ENCODE data around the gene SPTBN5. TPM values are rescaled to one million over a fixed set of nuclear protein-coding genes. Genes with fewer than 3 reads are reported as not detected.

SPTBN5 gene
- total RNA-seq, 1 donor, result 0.31 TPM

DNA sequence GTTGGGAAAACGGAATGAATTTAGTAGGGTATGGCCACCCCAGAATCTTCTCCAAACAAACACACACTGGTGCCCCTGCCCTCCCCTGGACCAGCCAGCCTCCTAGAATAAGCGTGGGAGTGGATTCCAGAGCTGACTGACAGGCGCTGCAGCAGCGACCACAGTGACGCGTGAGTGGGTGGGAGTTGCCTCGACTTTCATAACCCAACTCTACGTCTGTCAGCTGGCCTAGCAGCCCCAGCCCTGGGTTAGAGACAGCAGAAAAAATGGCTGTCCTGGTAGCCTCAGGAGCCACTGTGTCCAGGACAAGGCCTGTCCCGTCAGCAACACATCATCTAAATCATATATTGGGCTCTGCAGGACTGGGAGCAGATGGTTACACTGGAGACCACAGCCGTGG lies 45.2 kb downstream of the SPTBN5 start:
- H3K4me1 ChIP-seq (ENCODE audit: insufficient read depth, low read length), result no peaks in the 10 kb centered on the region
- H3K4me3 ChIP-seq (ENCODE audit: low read length), result no peak overlapping the region
- no peaks in the 10 kb centered on the region for H3K9me3 ChIP-seq (ENCODE audit: low read depth, low read length)
- H3K27me3 ChIP-seq (ENCODE audit: insufficient read depth, low read length), result no peaks in the 10 kb centered on the region

DNA sequence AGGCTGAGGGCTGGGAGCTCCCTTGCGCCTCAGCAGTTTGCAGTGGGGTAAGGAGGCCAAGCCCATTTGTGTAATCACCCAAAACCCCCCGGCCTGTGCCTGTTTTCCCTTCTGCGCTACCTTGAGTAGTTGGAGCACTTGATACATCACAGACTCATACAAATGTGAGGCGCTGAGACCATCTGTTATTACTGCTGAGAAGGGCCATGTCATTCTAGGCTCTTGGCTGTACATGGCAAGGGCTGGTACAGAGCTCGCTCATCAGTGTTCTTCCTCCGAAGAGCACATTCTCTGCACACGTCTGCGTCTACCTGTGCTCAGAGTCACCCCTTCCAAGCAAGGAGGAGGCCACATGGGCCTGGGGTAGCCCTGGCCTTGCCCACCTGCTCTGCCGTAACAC lies 45.9 kb downstream of the SPTBN5 start:
- Histone ChIP-seq H3K4me1 (ENCODE audit: insufficient read depth, low read length) (no peaks in the 10 kb centered on the region), H3K4me3 (ENCODE audit: low read length) (no peak overlapping the region), H3K9me3 (ENCODE audit: low read depth, low read length) (no peaks in the 10 kb centered on the region), H3K27me3 (ENCODE audit: insufficient read depth, low read length) (no peaks in the 10 kb centered on the region)

- H3K9me3 ChIP-seq (ENCODE audit: low read depth, low read length), result no peaks in the 10 kb centered on the region
Measured at GRCh38 chr15:41847206-41847605, 46.6 kb downstream of the SPTBN5 start.

GRCh38 chr15:41844814-41845213 lies 49.0 kb downstream of the SPTBN5 start:
- Histone ChIP-seq H3K4me3 (ENCODE audit: low read length) (no peak overlapping the region), H3K4me1 (ENCODE audit: insufficient read depth, low read length) (no peaks in the 10 kb centered on the region), H3K27me3 (ENCODE audit: insufficient read depth, low read length) (no peaks in the 10 kb centered on the region), H3K9me3 (ENCODE audit: low read depth, low read length) (no peaks in the 10 kb centered on the region)

More at GRCh38 chr15:41847206-41847605, 46.6 kb downstream of the SPTBN5 start:
- no peaks in the 10 kb centered on the region for H3K27me3 ChIP-seq (ENCODE audit: insufficient read depth, low read length)
- H3K4me3 ChIP-seq (ENCODE audit: low read length), result no peak overlapping the region
- H3K4me1 ChIP-seq (ENCODE audit: insufficient read depth, low read length), result no peaks in the 10 kb centered on the region

DNA sequence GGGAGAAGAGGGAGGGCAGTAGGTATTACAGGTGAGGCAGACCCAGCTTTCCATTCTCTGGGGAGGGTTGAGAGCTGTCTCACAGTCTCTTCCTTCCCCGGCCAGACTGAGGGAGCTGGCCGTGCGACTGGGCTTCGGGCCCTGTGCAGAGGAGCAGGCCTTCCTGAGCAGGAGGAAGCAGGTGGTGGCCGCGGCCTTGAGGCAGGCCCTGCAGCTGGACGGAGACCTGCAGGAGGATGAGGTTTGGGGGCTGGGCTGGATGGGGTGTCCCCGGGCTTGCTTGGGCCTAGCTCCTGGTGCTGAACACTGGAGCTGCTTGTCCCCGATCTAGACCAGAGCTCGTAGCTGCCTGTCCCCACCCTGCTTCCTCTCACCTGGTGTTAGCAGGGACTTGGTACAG lies 50.3 kb downstream of the SPTBN5 start:
- Histone ChIP-seq H3K9me3 (ENCODE audit: low read depth, low read length) (no peaks in the 10 kb centered on the region), H3K4me3 (ENCODE audit: low read length) (no peak overlapping the region), H3K4me1 (ENCODE audit: insufficient read depth, low read length) (no peaks in the 10 kb centered on the region), H3K27me3 (ENCODE audit: insufficient read depth, low read length) (no peaks in the 10 kb centered on the region)

GRCh38 chr15:41842229-41842628 lies 51.6 kb downstream of the SPTBN5 start:
- Histone ChIP-seq H3K27me3 (ENCODE audit: insufficient read depth, low read length) (no peaks in the 10 kb centered on the region), H3K4me1 (ENCODE audit: insufficient read depth, low read length) (no peaks in the 10 kb centered on the region), H3K4me3 (ENCODE audit: low read length) (no peak overlapping the region), H3K9me3 (ENCODE audit: low read depth, low read length) (no peaks in the 10 kb centered on the region)

GRCh38 chr15:41841131-41841530 lies 52.7 kb downstream of the SPTBN5 start:
- H3K27me3 ChIP-seq (ENCODE audit: insufficient read depth, low read length), result no peaks in the 10 kb centered on the region

DNA sequence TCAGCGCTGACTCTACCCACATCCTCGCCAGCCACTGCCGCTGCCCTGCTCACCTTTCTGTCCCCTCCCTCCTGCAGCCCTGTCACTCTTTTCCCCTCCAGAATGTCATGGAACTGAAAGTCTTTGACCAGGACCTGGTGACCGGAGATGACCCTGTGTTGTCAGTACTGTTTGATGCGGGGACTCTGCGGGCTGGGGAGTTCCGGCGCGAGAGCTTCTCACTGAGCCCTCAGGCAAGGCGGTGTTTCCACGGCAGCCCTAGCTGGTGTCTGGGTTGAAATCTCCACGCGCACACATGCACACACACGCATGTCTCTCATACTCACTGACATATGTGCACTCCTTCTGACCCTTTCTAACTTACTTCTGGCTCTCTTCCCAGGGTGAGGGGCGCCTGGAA lies 53.2 kb downstream of the SPTBN5 start:
- Histone ChIP-seq H3K4me1 (ENCODE audit: insufficient read depth, low read length) (no peaks in the 10 kb centered on the region), H3K4me3 (ENCODE audit: low read length) (no peak overlapping the region), H3K27me3 (ENCODE audit: insufficient read depth, low read length) (no peaks in the 10 kb centered on the region), H3K9me3 (ENCODE audit: low read depth, low read length) (no peaks in the 10 kb centered on the region)

More at GRCh38 chr15:41841131-41841530, 52.7 kb downstream of the SPTBN5 start:
- Histone ChIP-seq H3K4me3 (ENCODE audit: low read length) (no peak overlapping the region), H3K4me1 (ENCODE audit: insufficient read depth, low read length) (no peaks in the 10 kb centered on the region), H3K9me3 (ENCODE audit: low read depth, low read length) (no peaks in the 10 kb centered on the region)

DNA sequence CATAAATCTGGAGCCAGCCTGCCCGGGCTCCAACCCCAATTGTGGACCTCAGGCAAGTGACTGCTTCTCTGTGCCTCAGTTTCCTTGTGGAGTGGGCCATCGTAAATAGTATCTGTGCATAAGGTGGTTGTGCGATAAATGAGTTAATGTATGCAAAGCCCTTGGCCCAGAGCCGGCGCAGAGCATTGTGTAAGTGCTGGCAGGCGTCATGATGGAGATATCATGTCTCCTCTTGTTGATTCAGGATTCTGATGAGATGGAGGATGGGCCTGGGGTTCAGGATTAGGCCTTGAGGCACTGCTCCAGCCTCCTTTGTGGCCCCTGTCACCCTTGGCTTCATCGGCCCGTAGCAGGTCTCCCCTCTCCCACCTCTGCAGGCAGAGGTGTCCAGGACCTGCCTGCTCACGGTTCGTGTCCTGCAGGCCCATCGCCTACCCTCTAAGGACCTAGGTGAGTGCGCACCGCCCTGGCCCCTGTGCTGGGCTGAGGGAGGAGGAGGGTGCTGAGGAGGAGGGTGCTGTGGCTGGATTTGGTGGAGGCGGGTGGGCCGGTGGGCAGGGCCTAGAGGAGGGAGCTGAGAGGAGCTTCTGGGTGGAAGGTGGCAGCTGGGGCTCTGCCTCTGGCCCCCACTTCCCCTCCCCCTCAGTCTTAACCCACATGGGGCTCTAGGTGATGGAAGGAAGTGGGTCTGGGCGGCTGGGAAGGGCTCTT lies 53.9 kb downstream of the SPTBN5 start:
- H3K4me1 ChIP-seq (ENCODE audit: insufficient read depth, low read length), result no peaks in the 10 kb centered on the region
- no peak overlapping the region for H3K4me3 ChIP-seq (ENCODE audit: low read length)
- no peaks in the 10 kb centered on the region for H3K9me3 ChIP-seq (ENCODE audit: low read depth, low read length)
- no peaks in the 10 kb centered on the region for H3K27me3 ChIP-seq (ENCODE audit: insufficient read depth, low read length)

DNA sequence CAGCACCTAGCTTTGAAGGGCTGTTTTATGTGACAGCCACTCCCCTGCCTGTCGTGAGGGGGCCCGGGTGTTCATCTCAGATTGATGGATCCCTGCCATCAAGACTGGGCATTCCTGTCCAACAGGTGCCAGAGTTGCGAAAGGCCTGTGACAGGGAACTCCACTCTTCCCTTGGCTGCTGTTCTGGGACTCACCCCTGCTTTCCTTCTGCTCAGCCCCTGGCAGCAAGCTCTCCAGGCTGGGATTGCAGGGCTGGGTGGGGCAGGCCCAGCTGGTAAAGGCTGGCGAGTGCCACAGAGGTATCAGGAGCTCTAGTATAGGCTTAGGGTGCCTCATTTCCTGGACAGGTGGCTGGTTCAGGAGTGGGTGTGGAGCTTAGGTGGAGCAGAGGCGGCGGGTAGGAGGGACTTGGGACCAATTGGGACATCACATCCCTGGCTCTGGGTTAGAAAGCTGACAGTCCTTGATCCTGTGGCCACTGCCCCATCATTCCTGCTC lies 55.4 kb downstream of the SPTBN5 start, which contains the start of gene PLA2G4B:
PLA2G4B (plus strand) TSS at position 448 of the 498 bp plus-strand sequence. CDS start 67 bp downstream, outside the sequence.
- Histone ChIP-seq H3K4me1 (ENCODE audit: insufficient read depth, low read length) (no peaks in the 10 kb centered on the region), H3K4me3 (ENCODE audit: low read length) (no peak within 1 kb of the TSS), H3K27me3 (ENCODE audit: insufficient read depth, low read length) (no peaks in the 10 kb centered on the region), H3K9me3 (ENCODE audit: low read depth, low read length) (no peaks in the 10 kb centered on the region)

GRCh38 chr15:41836713-41837454 lies 57.0 kb downstream of the SPTBN5 start:
- no peak overlapping the region for H3K4me3 ChIP-seq (ENCODE audit: low read length)
- no peaks in the 10 kb centered on the region for H3K9me3 ChIP-seq (ENCODE audit: low read depth, low read length)
- H3K27me3 ChIP-seq (ENCODE audit: insufficient read depth, low read length), result no peaks in the 10 kb centered on the region
- peaks cover 12% of the 10 kb centered on the region for H3K4me1 ChIP-seq (ENCODE audit: insufficient read depth, low read length)

DNA sequence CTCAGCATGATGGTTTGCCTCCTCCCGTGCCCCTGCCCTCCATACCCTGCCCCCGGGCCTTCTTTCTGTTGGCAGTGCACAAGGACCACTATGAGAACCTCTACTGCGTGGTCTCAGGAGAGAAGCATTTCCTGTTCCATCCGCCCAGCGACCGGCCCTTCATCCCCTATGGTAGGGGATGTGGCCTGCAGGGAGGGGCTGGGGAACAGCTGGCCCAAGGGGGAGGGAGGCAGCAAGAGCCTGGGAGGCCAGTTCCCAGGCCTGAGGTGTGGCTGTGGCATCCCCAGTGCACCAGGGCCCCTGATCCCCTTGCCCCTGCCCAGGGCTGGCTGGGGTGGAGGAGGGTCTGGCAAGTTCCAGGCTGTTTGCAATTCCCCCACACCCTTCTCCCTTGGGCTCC lies 57.8 kb downstream of the SPTBN5 start:
- Histone ChIP-seq H3K4me3 (ENCODE audit: low read length) (no peak overlapping the region), H3K4me1 (ENCODE audit: insufficient read depth, low read length) (peaks cover 20% of the 10 kb centered on the region), H3K9me3 (ENCODE audit: low read depth, low read length) (no peaks in the 10 kb centered on the region), H3K27me3 (ENCODE audit: insufficient read depth, low read length) (no peaks in the 10 kb centered on the region)

DNA sequence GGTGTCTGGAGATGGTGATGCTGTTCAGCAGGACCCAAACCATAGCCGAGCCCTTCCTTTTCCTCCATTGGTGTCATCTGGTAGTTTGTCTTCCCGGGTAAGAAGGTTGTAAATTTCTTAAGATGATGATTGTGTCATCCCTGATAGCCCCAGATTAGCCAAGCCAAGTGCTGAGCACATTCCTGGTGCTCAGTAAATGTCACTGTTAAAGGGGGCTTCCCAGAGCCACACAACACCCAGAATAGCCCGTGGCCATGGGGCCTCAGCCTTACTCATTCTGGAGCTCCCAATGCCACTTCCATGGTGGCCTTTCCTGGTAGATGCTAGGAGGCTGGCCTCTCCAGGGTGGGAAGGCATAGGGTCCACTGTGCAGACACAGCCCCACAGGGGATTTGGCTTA lies 59.8 kb downstream of the SPTBN5 start:
- Histone ChIP-seq H3K4me1 (ENCODE audit: insufficient read depth, low read length) (peaks cover 31% of the 10 kb centered on the region), H3K4me3 (ENCODE audit: low read length) (no peak overlapping the region), H3K9me3 (ENCODE audit: low read depth, low read length) (no peaks in the 10 kb centered on the region), H3K27me3 (ENCODE audit: insufficient read depth, low read length) (no peaks in the 10 kb centered on the region)

DNA sequence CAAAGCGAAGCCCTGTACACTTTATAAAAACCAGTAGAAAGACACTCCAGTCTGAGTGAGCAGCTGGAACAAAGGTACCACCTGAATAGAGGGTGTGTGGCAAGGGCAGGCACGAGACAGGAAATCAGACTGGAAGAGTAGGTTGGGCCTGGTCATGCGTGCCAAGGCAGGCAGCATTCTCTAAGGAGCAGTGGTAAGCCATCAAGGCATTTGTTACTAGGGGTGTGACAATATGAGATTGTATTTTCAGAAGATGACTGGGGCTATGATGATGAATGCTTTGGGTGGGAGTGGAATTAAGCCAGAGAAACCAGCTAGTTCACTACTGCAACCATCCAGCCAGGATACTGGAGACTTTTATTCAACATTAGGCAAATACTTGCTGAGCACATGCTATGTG lies 61.0 kb downstream of the SPTBN5 start:
- Histone ChIP-seq H3K9me3 (ENCODE audit: low read depth, low read length) (no peaks in the 10 kb centered on the region), H3K4me3 (ENCODE audit: low read length) (no peak overlapping the region), H3K4me1 (ENCODE audit: insufficient read depth, low read length) (peaks cover 39% of the 10 kb centered on the region), H3K27me3 (ENCODE audit: insufficient read depth, low read length) (no peaks in the 10 kb centered on the region)

GRCh38 chr15:41832208-41832607 lies 61.6 kb downstream of the SPTBN5 start:
- H3K9me3 ChIP-seq (ENCODE audit: low read depth, low read length), result no peaks in the 10 kb centered on the region
- H3K4me3 ChIP-seq (ENCODE audit: low read length), result no peak overlapping the region
- no peaks in the 10 kb centered on the region for H3K27me3 ChIP-seq (ENCODE audit: insufficient read depth, low read length)
- peaks cover 43% of the 10 kb centered on the region for H3K4me1 ChIP-seq (ENCODE audit: insufficient read depth, low read length)

Measured in mononuclear cell (primary cell).